DLD1 (cell line): Measurements from ENCODE around the gene VPS52.
"Not testable (repeated sequence)": the region's sequence is repeated elsewhere in the genome, so short reads cannot be mapped to it uniquely, and the experiment has no call there.

Experiments
- in situ Hi-C: cut with HindIII; loops from 2 replicates; pipeline ENCODE4 v1.10.0; 2017; ENCODE audit warnings: low sequenced_read_pairs

VPS52 gene

DNA sequence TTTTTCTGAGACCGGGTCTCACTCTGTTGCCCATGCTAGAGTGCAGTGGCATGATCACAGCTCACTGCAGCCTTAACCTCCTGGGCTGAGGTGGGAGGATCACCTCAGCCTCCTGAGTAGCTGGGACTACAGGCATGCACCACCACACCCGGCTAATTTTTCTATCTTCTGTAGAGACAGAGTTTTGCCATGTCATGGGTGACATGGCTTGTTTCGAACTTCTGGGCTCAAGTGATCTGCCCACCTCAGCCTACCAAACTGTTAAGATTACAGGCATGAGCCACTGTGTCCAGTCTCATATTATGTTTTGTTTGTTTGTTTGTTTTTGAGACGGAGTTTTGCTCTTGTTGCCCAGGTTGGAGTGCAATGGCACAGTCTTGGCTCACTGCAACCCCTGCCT, 13.5 kb upstream of the VPS52 start:
- in situ Hi-C loops: not testable (repeated sequence)

- in situ Hi-C loops: no loop called here
Observed at GRCh38 chr6:33280539-33280938, 8.9 kb upstream of the VPS52 start.

DNA sequence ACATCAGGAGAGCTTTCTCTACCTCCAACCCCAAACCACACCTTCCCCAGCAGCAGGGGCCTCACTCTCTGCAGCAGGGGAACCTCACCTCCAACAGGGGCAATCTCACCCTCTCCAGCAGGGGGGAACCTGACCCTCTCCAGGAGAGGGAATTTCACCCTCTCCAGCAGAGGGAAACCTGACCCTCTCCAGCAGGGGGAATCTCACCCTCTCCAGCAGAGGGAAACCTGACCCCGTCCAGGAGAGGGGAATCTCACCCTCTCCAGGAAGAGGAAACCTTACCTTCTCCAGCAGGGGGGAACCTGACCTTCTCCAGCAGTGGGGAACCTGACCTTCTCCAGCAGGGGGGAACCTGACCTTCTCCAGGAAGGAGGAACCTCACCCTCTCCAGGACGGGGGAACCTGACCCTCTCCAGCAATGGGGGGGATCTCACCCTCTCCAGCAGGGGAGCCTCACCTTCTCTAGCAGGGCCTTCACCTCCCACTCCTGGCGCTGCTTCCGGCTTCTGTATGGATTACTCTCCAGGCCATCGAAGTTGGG, 8.4 kb upstream of the VPS52 start:
- in situ Hi-C loops: no loop called here

DNA sequence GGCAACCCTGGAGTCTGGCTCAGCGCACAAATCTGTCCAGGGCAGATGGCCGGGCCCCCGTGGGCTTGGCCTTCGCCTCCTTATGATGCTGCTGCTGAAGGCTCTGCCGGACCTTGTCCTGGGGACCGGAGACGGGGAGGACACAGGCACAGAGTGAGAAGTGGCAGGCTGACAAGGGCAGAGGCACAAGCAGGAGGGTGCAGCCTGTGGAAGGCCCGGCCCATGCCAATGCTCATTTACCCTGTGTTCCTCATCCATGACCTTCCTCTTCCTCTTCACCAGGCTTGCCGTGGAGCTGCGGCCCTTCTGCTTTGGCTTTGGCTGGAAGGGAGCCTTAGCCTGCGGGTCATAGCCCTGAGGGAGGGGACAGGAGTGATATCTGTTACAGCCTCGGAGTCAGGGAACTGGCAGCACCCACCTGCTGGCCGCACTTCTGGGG, 7.6 kb upstream of the VPS52 start:
- in situ Hi-C loops: no loop called here

GRCh38 chr6:33278810-33279209, 7.1 kb upstream of the VPS52 start:
- in situ Hi-C loops: no loop called here

DNA sequence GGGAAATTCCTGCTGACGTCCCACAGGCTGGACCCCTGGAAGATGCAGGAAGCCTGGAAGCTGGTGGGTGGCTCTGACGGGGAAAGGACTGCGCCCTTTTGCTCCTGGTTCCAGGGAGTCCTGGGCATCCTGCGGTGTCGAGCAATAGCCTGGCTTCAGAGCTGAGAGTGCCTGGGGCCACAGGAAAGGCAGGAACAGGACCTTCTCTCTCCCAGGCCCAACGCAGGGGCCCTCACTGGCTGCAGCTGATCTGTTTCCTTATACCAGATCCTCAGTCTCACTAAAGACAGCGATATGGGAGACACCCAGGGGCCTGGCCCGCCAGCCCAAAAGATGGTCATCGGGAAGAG, 6.7 kb upstream of the VPS52 start:
- in situ Hi-C loops: no loop called here

DNA sequence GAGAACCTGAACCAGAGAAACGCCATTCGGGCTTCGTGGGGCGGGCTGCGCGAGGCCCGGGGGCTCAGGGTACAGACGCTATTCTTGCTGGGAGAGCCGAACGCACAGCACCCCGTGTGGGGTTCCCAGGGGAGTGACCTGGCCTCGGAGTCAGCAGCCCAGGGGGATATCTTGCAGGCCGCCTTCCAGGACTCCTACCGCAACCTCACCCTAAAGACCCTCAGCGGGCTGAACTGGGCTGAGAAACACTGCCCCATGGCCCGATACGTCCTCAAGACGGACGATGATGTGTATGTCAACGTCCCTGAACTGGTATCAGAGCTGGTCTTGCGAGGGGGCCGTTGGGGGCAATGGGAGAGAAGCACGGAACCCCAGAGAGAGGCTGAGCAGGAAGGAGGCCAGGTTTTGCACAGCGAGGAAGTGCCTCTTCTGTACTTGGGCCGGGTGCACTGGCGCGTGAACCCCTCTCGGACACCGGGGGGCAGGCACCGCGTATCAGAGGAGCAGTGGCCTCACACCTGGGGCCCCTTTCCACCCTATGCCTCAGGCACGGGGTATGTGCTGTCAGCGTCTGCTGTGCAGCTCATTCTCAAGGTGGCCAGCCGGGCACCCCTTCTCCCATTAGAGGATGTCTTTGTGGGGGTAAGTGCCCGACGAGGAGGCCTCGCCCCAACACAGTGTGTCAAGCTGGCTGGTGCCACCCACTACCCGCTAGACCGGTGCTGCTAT, 6.2 kb upstream of the VPS52 start:
- in situ Hi-C loops: no loop called here

DNA sequence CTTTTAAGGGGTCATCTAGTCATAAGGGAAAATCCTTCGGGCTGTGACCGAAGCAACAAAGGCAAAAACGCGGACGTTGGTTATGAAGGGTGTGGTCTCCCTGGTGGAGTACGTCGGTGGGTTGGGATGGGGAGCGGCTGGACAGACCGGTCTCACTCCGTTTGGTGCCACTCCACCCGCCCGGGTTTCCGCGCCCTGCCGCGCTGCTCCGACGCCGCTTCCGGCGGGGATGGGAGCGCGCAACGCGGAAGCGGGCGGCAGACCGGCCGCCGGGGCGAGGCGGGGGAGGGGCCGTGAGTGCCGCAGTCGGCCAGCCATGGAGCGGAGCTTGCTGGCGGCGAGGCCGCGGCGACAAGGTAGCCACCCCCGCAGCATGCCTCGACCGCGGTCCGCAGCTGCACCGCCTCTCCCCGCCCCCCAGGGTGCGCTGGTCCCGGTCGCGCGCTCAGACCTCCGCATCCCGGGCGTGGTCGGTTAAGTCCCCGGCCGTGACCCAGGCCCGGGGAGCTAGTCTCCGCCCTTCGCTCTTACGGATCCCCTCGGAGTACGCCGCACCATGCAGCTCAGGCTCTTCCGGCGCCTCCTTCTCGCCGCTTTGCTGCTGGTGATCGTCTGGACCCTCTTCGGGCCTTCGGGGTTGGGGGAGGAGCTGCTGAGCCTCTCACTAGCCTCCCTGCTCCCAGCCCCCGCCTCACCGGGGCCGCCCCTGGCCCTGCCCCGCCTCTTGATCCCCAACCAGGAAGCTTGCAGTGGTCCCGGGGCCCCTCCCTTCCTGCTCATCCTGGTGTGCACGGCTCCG, 5.4 kb upstream of the VPS52 start, which contains the start of gene B3GALT4:
B3GALT4 (plus strand) TSS at position 260 of the 799 bp plus-strand sequence; CDS start at position 557, 297 bp downstream.
- in situ Hi-C loops: no loop called here

DNA sequence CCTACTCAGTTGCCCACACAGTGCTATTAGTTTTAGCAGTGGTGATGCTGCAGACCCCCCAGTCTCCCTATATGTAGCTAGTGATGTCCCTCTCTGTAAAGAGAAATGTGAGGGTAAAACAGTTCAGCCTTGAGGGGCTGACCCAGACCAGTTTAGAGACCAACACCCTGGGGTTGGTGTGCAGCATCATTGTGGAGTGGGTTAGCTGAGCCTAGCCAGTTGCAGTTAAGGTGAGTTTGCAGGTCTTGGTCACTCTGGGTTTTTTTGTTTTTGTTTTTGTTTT, 4.8 kb upstream of the VPS52 start:
- in situ Hi-C loops: no loop called here

DNA sequence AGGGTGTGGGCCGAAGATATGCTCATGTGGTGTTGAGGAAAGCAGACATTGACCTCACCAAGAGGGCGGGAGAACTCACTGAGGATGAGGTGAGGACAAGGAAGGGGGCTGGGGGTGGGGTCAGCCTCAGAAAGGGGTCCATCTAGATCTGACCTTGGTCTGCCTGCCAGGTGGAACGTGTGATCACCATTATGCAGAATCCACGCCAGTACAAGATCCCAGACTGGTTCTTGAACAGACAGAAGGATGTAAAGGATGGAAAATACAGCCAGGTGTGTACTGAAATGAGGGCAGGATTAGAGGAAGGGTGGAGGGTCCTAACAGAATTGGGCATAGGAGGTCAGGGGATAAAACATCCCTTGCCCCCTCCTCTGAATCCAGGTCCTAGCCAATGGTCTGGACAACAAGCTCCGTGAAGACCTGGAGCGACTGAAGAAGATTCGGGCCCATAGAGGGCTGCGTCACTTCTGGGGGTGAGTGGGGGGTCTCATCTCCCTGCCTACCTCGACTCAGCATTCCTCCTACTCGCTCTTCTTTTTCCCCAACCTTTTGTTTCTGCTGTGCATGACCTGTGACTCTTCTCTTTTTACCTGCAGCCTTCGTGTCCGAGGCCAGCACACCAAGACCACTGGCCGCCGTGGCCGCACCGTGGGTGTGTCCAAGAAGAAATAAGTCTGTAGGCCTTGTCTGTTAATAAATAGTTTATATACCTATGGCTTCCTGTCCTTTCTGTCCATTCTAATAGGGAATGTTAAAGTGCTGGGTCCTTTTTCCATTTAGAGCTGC, 4.3 kb upstream of the VPS52 start:
- in situ Hi-C loops: not testable (repeated sequence)

DNA sequence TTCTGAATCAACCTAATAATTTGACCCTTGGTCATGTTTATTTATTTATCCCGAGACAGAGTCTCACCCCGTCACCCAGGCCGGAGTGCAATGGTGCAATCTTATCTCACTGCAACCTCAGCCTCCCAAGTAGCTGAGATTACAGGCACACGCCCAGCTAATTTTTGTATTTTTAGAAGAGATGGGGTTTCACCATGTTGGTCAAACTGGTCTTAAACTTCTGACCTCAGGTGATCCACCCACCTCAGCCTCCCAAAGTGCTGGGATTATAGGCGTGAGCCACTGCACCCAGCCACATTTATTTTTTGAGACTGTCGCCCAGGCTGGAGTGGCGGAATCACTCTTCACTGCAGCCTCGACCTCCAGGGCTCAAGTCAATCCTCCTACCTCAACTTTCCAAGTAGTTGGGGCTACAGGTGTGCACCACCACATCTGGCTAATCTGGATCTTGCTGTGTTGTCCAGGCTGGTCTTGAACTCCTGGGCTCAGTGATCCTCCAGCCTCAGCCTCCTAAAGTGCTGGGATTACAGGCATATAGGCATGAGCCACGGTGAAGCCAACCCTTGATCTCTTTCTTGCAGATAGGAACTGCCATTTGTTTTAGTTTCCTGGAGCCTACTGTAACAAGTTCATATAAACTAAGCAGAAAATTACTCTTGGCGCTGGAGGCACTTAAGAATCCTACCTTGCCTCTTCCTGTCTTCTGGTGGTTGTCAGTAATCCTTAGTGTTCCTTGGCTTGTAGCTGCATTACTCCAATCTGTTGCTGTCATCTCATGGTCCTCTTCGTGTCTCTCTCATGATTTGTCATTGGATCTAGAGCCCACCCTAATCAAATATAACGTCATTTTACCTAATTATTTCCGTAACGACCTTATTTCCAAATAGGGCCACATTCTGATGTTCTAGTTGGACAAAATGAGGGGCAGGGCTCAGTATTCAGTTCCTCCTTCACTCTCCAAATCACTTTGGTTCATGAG, 2.5 kb upstream of the VPS52 start:
- in situ Hi-C loops: loop anchor here (25.0 kb wide), 1 partner anchor 137 kb away; no protein-coding TSS in a partner anchor

- in situ Hi-C loops: loop anchor here (25.0 kb wide), 1 partner anchor 136 kb away; no protein-coding TSS in a partner anchor
Observed at GRCh38 chr6:33273129-33273923, 1.6 kb upstream of the VPS52 start.

GRCh38 chr6:33272275-33273128, 826 bp upstream of the VPS52 start:
- in situ Hi-C loops: loop anchor here (25.0 kb wide), 1 partner anchor 135 kb away; no protein-coding TSS in a partner anchor

DNA sequence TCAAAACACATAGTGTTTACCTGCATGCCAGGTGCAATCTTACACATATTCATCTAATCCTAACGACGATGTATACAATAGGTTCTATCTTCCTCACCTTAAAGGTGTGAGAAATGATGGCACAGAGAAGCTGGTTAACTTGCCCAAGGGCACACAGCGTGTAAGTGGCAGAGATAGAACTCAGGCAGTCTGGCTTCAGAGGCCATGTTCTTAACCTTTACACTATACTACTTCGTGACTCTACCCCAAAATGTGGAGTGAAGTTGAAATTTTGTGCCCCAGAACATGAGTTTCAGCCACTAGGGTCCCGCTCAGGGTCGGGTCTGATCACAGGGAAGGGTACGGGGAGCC, 584 bp downstream of the VPS52 start:
- in situ Hi-C loops: loop anchor here (25.0 kb wide), 1 partner anchor 134 kb away; no protein-coding TSS in a partner anchor

- in situ Hi-C loops: loop anchor here (25.0 kb wide), 1 partner anchor 127 kb away; no protein-coding TSS in a partner anchor
Observed at GRCh38 chr6:33264015-33264414, 7.7 kb downstream of the VPS52 start.

DNA sequence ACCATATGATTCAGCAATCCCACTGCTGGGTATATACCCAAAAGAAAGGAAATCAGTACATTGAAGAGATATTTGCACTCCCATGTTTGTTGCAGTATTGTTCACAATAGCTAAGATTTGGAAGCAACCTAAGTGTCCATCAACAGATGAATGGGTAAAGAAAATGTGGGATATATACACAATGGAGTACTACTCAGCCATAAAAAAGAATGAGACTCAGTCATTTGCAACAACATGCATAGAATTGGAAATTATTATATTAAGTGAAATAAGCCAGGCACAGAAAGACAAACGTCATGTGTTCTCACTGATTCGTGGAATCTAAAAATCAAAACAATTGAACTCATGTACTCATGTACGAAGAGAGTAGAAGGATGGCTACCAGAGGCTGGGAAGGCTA, 9.2 kb downstream of the VPS52 start:
- in situ Hi-C loops: loop anchor here (25.0 kb wide), 1 partner anchor 125 kb away; no protein-coding TSS in a partner anchor

GRCh38 chr6:33259032-33259431, 12.6 kb downstream of the VPS52 start:
- in situ Hi-C loops: loop anchor here (25.0 kb wide), 1 partner anchor 122 kb away; no protein-coding TSS in a partner anchor

- in situ Hi-C loops: loop anchor here (25.0 kb wide), 1 partner anchor 117 kb away; no protein-coding TSS in a partner anchor
Observed at GRCh38 chr6:33254591-33254990, 17.1 kb downstream of the VPS52 start.
